CD4-positive, alpha-beta T cell treated with Interleukin-10 for 1 hour (primary cell): ENCODE data around the gene CPNE7.
A peak's percentile ranks its signal among the peaks of the same experiment; 100 is the strongest.

Experiments used
- DNase-seq: peaks from one replicate; pipeline ENCODE4 v3.0.0-alpha.2; 2020

Gene CPNE7

DNA sequence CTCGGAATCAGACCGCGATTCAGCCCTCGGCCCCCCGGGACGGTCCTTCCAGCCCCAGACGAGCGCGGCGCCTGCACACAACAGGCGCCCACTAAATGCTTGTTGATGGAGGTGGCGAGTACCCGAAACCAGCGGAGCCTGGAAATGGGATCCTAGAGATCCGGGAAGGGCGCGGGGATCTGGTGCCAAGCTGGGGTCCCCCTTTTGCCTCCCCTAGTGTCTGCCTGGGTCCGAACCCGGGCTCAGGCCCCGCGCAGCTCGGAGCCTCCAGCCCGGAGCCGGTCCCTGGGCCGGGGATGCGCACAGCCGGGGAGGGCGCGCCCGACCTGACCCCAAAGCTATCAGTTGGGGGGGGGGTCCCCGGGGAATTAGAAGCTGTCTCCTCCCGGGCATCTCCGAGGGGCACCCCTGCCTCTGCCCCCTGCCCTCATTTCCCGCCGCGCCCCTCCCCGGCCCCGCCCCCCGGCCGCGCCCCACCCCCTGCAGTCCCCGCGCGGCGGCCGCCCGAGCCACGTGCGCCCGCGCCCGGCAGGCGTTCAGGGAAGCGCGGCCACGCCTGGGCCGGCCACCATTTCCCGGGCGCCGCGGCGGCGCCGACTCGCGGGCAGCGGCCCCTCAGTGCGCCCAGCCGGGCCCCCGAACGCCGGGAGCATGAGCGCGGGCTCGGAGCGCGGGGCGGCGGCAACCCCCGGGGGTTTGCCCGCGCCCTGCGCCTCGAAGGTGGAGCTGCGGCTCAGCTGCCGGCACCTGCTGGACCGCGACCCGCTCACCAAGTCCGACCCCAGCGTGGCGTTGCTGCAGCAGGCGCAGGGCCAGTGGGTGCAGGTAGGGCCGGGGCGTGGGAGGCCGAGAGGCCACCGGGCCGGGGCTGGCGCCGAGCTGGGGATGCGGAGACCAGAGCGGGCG lies at the start of gene CPNE7:
TSS of gene CPNE7 (plus strand) at position 512 of the 906 bp plus-strand sequence. CDS start at position 652, 140 bp downstream.
- peak; percentile 16 for DNase-seq

DNA sequence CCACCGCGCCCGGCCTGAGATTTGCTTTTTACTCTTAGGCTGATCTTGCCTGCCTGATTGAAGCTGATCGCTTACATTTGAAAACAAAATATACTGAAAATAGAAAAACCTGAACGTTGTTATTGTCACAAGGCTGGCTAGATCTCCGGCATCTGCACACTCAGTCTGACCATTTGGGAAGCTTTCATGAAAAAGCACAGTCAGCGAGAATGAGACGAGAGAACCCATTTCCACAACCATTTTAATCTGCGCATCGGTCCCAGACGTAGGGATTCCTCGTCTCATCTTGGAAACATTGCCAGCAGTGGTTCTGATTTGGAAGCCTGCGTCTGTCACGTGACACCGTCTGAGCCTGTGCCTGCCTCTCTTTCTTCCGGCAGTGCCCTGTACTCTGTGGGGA lies 46.5 kb upstream of the CPNE7 start:
- no peak for DNase-seq

DNA sequence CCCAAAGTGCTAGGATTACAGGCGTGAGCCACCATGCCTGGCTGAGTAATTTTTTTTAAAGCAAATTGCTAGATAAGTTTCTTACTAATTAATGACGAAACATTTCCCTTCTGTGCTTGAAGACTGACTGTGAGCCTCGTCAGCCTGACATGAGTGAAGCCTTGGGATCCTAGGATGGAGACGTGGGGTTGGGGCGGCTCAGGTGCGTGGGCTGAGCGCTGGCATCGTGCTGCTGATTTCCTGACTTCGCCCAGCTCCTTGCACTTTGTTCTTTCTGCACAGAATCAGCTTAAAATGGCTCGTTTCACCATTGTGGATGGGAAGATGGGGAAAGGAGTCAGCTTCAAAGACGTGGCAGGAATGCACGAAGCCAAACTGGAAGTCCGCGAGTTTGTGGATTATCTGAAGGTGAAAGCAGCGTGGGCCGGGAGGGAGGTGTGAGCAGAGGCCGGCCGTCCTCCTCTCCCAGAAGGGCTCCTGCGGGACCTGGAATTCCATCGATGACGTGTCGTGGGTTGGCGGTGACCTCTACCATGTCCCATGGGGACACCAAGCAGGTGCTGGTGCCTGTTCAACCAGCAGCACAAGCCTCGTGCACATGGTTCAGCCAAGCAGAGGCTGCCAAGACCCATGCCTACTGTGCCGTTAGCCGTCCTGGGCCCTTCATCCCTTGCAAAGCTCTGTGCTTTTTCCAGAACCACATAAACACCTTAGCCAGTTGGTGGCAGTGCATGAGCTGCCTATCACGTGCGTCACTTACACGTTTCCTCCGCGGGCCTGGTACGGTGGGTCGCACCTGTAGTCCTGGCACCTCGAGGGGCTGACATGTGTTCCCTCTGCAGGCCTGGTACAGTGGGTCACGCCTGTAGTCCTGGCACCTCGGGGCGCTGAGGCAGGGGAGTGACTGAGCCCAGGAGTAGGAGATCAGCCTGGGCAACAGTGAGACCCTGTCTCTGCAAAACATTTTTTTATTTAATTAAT lies 44.9 kb upstream of the CPNE7 start:
- no peak for DNase-seq

DNA sequence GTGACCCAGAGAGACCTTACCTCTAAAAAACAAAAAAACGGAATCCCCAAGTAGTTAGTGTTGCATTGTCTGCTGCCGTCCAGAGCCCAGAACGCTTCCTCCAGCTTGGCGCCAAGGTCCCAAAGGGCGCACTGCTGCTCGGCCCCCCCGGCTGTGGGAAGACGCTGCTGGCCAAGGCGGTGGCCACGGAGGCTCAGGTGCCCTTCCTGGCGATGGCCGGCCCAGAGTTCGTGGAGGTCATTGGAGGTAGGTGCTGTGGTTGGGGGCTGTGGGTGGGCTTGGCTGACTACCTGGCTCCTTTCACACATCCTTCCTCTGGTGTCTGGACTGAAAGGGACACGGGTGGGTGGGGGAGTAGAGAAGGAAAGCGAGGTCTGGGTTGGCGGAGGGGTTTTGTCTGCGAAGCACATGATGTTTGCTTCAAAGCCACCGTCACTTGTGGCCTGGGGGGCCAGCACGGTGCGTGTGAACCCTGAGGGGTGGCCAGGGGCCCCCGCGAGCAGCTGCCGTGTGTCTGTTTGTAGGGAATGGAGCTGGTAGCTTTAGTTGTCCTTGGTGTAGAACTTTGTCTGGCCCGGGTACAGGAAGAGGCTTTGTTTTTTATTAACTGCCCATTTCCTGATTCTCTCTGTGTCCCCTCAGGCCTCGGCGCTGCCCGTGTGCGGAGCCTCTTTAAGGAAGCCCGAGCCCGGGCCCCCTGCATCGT lies 43.6 kb upstream of the CPNE7 start:
- DNase-seq, result no peak

DNA sequence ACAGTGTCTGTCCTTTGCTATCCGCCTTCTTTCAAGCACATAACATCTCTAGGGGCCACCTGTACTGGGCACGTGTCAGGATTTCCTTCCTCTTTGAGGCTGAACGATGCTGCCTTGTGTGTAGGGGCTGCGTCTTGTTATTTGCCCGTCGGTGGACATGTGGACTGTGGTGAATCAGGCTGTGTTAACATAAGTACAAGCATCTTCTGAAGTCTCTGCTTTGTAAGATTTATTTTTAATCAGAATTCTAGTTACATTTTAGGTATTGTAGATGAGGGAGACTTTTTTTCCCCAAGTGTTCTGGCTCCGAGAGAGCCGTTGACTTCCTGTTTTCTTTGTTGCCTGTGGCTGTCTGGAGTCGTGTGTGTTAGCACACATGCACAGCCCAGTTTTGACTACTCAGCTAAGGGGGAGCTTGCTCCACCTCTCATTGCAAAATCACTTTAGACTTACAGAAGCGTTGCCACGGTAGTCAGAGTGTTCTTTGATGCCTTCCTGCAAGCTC lies 41.3 kb upstream of the CPNE7 start:
- peak; percentile 49 for DNase-seq

DNA sequence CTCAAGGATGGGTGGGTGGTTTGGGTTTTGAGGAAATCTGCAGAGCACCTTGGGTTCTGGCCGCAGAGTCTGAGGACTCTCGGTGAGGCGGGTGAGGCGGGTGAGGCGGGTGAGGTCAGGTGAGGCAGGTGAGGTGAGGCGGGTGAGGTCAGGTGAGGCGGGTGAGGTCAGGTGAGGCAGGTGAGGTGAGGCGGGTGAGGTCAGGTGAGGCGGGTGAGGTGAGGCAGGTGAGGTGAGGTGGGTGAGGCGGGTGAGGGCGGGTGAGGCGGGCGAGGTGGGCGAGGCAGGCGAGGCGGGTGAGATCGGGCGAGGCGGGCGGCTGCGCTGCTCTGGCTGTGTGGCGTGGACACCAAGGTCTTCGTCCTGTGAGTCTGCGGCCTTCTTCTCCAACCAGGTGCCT lies 39.2 kb upstream of the CPNE7 start:
- no peak for DNase-seq

DNA sequence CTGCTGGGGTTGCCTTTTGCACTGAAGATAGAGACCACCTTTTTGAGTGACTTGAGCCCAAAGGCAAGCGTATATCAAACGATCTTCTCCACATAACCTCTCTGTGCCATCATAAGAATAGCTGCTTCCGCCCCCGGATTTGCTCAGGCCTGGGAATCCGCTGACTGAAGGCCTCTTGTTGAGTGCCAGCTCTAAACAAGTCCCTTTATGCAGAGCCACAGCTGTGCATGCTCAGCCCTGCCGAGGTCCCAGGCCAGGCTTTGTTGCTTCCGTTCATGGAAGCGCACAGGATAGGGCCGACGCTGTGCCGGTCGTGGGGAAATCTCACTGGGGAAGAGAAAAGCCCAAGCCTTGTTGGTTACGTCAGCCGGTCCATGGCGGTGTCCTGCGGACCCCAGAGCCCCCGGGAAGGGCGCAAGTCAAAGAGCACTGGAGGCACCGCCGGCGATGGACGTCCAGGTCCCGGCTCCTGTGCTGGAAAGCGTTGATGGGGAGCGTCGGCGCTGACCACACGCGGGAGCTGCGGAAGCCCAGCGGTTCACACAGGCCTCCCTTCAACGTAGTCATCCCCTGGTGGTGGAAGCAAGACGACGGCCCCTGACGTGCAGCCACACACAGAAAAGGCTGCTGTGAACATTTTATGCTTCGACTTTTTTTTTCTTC lies 38.5 kb upstream of the CPNE7 start:
- DNase-seq, result no peak

DNA sequence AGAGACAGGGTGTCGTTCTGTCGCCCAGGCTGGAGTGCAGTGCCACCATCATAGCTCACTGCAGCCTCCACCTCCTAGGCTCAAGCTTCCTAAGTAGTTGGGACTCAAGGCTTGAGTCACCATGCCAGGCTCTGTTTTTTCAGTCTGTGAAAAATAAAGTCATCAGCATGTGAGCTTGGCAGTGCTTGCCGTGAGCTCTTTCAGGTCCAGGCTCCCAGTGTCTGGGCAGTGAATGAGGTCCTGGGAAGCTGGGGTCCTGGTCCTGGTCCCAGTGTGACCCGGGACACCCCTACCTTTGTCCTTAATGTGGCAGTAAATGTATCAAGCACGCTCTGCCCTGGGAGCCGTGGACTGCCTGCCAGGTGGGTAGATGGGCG lies 38.0 kb upstream of the CPNE7 start:
- DNase-seq, result no peak

DNA sequence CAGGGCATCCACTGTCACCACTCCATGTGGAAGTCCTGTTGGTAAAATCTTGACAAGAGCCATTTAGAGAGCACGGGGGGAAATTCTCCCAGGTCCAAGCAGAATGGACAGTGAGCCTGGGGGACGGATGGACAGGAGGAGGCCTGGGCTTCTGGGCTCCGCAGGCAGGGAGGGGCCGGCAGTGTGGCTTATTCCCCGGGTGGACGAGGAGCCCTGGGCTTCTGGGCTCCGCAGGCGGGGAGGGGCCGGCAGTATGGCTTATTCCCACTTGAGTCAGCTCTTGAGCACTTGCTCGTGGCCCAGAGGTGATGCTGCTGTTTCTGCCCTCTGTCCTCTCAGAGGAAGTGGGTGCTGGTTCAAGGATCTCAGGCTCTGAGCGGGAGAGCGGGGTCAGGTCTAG lies 37.3 kb upstream of the CPNE7 start:
- no peak for DNase-seq

DNA sequence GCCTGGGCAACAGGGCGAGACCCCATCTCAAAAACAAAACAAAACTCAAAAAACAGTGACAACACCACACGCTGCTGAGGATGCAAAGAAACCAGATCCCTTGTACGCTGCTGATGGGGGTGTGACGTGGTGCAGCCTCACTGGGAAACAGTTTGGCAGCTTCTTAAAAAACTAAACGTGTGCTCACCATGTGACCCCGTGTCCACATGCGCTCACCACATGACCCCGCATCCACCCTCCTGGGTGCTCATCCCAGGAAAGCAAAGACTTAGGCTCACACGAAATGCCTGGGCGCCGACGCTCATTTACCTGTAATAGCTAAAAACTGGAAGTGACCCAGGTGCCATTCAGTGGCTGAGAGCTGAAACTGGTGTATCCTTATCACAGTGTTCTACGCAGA lies 35.0 kb upstream of the CPNE7 start:
- no peak for DNase-seq

DNA sequence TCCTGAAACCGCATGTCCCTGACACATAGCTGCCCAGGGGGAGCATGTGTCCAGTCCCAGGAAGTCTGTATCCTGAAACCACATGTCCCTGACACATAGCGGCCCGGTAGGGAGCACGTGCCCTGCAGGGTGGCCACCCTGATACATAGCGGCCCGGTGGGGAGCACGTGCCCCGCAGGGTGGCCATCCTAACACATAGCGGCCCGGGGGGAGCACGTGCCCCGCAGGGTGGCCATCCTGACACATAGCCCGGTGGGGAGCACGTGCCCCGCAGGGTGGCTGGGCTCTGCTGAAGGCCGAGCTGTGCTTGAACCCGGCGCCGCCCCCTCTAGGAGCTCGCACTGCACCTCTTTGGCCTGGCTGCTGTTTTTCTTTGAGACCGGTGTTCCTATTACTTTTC lies 33.8 kb upstream of the CPNE7 start:
- no peak for DNase-seq

DNA sequence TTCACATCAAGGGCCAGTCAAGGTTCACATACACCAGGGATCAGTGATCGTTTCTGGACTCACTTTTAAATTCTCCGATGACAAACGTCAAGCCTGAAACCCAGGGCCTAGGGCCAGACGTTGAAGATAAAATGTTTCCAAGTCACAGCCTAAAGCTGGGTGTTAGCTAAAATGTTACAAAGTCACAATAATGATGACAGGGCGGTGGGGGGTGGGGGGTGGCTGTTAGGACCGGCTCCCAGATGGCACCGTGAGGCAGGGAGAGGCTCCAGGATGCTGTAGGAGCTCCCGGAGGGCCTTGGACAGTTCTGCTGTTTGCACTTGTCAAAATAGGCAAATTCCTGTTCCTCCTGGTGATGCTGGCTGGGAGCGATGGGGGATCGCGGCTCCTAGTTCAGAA lies 31.4 kb upstream of the CPNE7 start:
- no peak for DNase-seq

DNA sequence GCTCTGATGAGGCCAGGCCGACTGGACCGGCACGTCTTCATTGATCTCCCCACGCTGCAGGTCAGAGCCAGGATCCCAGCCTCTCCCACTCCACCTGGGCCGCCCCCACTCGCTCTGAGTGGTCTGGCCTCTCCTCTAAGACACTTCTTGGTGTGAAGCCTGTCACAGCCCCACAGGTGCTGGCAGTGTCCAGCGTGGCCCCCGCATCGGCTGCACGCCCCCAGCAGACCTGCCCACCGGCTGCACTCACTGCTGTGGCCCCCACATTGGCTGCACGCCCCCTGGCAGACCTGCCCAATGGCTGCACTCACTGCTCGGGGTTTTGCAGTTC lies 30.9 kb upstream of the CPNE7 start:
- no peak for DNase-seq

DNA sequence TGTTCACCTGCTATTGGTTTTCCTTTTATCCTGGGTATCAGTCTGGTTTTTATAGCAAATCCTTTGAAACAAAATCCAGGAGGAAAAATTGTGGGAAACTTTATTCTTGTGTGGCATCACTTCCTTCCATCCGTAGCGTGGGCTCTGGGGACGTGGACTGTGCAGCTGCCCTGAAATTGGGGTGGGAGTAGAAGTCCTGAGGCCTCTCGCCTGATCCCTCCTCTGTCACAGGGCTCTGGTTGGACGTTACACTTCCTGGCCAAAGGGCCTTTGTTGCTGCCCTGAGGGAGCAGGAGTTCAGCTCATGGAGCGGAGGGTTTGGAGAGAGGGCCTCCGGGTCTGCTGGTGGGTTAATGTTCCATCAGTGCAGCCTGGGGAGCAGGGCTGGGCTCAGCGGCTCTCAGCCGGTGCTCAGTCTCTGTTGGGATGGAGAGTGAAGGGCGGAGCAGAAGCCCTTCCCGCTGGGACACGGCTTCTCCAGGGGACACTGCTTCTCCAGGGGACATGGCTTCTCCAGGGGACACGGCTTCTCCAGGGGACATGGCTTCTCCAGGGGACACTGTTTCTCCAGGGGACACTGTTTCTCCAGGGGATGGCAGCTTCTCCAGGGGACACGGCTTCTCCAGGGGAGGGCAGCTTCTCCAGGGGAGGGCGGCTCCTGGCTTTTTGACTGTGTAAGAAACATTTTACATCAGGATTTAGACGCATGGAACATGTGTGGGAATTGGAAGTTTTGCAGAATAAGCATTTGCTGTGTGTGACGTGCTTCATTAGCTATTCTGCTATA lies 30.3 kb upstream of the CPNE7 start:
- DNase-seq, result no peak

DNA sequence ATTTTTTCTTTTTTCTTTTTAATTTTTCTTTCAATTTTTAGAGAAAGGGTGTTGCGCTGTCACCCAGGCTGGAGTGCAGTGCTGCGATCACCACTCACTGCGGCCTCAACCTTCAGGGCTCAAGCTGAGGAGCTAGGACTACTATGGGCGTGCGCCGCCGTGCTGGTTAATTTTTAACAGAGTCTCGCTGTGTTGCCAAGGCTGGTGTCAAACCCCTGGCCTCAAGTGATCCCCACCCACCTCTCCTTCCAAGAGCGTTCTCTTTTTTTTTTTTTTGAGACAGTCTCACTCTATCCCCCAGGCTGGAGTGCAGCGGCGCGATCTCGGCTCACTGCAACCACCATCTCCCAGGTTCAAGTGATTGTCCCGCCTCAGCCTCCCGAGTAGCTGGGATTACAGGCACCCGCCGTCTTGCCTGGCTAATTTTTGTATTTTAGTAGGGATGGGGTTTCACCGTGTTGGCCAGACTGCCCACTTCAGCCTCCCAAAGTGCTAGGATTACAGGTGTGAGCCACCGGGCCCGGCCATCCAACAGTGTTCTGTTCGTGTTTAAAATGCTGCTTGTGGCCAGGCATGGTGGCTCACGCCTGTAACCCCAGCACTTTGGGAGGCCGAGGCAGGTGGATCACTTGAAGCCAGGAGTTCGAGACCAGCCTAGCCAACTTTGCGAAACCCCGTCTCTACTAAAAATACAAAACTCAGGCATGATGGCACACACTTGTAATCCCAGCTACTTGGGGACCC lies 29.6 kb upstream of the CPNE7 start:
- no peak for DNase-seq

DNA sequence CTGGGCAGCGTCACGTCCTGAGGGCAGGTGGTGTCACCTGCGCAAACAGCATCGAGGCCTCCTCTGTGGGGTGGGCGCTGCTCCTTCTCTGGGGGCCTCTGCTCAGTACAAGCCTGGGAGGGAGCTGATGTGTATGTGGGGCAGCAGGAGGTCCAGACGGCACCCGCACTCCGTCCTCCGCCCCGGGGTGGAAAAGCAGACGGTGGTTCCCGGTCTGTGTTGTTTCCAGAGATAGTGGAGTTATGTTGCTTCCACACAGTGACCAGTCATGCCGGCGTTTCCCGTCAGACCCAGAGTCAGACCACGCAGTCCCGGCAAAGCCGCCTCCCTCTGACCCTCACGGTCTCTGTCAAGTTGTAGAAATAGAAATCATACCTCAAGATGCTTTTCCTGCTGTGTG lies 28.8 kb upstream of the CPNE7 start:
- no peak for DNase-seq

DNA sequence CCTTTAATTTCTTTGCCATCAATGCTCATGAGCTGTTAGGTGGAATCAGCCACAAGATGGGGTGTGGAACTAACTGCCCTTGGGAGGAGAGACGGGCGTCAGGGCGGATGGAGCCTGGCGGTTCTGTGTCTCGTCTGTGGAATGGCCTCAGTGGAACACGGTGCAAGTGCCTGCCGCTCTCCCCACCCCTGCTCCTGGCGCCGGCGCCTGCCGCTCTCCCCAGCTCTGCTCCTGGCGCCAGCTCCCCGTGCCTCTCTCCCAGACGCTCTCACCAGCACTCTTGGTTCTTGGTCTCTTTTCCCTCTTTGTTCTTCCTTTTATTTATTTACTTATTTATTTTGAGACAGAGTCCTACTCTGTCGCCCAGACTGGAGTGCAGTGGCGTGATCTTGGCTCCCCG lies 28.3 kb upstream of the CPNE7 start:
- DNase-seq, result no peak

DNA sequence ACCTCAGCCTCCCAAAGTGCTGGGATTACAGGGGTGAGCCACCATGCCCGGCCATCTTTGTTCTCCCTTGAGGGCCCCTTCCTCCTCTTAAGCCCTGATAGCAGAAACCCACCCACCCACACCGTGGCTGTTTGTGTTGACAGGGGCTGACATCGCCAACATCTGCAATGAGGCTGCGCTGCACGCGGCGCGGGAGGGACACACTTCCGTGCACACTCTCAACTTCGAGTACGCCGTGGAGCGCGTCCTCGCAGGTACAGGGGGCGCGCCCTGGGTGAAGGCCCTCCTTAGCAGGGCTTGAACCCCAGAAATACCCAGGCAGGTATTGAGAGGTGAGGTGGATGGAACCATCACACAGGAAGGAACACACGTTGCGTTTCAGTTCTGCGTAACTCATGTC lies 27.7 kb upstream of the CPNE7 start:
- DNase-seq, result no peak

DNA sequence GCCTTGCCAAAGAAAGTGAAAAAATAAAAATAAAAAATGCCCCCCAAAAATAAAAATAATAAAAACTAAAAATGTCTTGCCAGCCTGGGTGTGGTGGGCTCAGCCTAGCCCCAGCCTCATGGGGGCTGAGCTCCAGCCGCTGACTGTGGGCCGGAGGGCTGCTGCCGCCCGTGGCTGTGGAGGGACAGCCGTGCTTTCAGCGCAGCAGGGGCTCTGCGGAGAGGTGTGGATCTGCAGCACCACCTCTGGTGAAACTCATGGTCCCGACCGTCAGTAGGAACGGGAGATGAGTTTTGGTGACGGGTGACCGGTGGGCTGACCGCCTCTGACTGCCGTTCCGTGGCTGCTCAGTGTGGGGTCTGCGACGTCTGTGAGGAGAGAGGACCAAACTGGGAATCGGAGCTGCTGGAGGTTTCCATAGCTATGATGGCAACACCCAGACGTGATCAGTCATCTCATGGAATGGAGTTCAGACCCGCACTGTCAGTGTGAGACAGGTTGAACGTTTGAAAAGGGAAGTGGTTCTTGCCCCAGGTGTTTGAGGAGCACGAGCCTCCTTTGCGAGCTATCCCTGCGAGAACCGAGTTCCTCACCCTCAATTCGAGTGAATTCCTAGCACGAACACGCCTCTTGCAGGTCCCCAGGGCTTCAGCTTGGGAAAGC lies 27.1 kb upstream of the CPNE7 start:
- no peak for DNase-seq

DNA sequence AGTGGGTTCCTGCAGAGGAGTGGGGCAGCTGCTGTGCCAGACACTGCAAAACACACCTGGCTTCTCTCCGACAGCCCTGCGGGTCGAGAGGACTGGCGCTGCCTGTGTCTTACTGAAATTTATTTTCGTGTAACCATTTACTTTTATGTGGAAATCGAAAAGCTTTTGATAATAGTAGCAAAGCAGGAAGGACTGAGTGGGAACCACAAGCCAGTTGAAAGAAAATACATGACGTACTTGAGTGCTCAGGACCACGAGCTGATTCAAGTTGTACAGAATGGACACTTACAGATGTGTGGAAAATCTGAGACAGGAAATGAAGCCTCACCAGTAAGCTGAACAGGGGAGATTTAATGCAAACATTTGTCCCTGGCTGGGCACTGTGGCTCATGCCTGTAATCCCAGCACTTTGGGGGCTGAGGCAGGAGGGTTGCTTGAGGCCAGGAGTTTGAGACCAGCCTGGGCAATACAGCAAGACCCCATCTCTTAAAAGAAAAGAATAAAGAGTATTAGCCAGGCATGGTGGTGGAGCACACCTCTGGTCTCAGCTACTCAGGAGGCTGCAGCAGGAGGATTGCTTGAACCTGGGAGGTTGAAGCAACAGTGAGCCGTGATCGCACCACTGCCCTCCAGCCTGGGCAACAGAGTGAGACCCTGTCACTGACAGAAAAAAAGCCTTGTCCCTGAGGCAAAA lies 26.4 kb upstream of the CPNE7 start:
- DNase-seq, result peak; percentile 24
